Putamen (tissue), 1 donor: Measurements from ENCODE around the gene CD302.
"Not testable (repeated sequence)": the region's sequence is repeated elsewhere in the genome, so short reads cannot be mapped to it uniquely, and the experiment has no call there.

Experiments used
- DNase-seq: peaks from one replicate; pipeline ENCODE4 v3.0.0-alpha.2; 2016; ENCODE audit warnings: low spot score

The CD302 gene, protein sequence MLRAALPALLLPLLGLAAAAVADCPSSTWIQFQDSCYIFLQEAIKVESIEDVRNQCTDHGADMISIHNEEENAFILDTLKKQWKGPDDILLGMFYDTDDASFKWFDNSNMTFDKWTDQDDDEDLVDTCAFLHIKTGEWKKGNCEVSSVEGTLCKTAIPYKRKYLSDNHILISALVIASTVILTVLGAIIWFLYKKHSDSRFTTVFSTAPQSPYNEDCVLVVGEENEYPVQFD

GRCh38 chr2:159797543-159798375, at the start of gene CD302:
TSS of gene CD302 (minus strand) at chr2:159798208. CDS start at chr2:159798198, 10 bp downstream.
- DNase-seq: no peak

GRCh38 chr2:159846564-159846963, 48.6 kb upstream of the CD302 start:
- no peak for DNase-seq

GRCh38 chr2:159840616-159841015, 42.6 kb upstream of the CD302 start:
- DNase-seq: no peak

- no peak for DNase-seq
These were observed 34.9 kb upstream of the CD302 start for GRCh38 chr2:159832858-159833257.

DNA sequence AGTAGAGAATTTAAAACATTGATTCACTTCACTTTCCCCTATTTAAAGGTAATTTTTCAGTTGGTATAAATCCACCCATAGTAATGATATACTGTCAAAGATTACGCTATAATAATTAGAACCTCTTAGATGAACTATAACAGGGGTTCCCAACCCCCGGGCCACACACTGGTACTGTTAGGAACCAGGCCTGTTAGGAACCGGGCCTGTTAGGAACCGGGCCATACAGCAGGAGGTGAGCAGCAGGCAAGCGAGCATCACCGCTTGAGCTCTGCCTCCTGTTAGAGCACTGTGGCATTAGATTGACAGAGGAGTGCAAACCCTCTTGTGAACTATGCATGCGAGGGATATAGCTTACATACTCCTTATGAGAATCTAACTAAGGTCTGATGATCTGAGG, 34.0 kb upstream of the CD302 start:
- no peak for DNase-seq

- DNase-seq: no peak
These were observed 31.4 kb upstream of the CD302 start for GRCh38 chr2:159829376-159829775.

DNA sequence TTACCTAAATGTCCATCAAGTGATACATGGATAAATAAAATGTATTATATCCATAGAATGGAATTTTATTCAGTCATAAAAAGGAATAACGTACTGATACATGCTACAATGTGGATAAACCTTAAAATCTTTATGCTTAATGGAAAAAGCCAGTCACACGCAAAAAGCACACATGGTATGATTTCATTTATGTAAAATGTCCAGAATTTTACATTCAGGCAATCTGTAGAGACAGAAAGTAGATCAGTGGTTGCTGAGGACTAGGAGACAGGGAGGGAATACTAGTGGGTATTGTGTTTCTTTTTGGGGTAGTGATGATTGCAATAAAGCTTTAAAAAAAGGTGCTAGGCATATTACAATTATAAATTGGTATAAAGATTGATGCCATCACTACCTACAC, 30.7 kb upstream of the CD302 start:
- no peak for DNase-seq

DNA sequence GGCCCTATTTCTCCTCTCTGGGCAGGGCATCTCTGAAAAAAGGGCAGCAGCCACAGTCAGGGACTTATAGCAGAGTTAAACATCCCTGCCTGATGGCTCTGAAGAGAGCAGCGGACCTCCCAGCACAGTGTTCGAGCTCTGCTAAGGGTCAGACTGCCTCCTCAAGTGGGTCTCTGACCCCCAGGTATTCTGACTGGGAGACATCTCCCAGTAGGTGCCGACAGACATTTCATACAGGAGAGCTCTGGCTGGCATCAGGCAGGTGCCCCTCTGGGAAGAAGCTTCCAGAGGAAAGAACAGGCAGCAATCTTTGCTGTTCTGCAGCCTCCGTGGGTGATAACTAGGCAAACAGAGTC, 24.4 kb upstream of the CD302 start:
- DNase-seq: not testable (repeated sequence)

- DNase-seq: not testable (repeated sequence)
These were observed 23.9 kb upstream of the CD302 start for GRCh38 chr2:159821775-159822477.

GRCh38 chr2:159818940-159819339, 20.9 kb upstream of the CD302 start:
- DNase-seq: no peak

GRCh38 chr2:159817283-159817682, 19.3 kb upstream of the CD302 start:
- no peak for DNase-seq

DNA sequence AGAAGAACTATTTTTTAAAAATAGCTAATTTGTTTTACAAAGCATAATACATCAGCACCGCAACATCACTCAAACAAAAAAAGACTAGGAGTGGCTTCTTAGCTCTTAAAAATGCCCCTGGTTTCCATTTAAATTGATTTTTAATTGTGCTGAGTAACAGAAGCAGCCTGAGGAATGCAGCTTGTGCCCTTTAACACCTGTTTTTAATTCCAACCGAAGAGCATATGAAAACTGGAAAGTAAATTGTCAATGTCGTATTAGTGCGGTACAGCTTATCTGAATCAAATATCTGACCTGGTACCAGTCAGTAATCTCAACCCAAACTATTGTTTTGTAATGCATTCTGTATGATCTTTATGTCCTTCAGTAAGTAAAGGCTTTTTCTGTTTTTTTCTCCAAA, 13.2 kb upstream of the CD302 start:
- DNase-seq: no peak

GRCh38 chr2:159808032-159808425, 10.0 kb upstream of the CD302 start:
- DNase-seq: no peak

- no peak for DNase-seq
These were observed 9.4 kb upstream of the CD302 start for GRCh38 chr2:159807183-159808031.

DNA sequence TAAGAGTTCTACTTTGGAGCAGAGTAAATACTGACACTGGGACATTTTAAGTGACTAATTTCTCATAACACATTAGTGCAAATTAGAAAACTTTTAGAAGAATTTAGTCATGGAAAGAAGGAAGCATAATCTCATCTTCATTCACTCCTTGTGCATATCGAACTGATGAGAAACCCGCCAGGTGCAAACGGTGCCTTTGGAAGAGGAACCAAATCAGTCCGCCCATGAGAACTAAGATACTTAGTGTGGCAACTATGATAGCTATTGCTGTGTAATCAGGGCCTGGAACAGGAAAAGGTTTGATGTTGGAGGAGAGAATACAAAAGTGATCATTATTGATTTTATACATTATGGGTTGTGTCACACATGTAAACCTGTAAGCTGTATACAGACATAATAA, 6.9 kb upstream of the CD302 start:
- DNase-seq: no peak

GRCh38 chr2:159803235-159803962, 5.4 kb upstream of the CD302 start:
- no peak for DNase-seq

DNA sequence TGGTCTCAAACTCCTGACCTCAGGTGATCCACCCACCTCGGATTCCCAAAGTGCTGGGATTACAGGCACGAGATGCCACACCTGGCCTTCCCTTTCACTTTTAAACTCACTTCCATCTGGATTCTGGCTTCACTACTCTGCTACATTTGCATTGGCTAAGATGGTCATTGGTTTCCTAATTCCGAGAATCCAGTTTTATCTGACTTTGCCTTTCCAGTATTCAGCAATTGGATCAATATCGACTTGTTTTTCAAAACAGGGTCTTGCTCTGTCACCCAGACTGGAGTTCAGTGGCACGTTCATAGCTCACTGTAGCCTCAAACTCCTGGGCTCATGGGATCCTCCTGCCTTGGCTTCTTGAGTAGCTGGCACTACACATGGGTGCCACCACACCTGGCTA, 4.7 kb upstream of the CD302 start:
- no peak for DNase-seq

DNA sequence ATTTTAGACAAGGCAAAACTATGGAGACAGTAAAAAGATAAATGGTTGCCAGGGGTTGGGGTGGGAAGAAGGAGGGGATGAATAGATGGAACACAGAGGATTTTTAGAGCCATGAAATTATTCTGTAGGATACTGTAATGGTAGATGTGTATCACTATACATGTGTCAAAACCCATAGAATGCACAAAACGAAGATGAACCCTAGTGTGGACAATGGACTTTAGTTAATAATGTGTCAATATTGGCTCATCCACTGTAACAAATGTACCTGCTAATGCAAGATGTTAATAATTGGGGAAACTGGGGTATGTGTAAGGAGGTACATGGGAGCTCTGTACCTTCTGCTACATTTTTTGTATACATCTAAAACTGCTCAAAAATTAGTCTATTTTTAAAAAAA, 1.8 kb upstream of the CD302 start:
- no peak for DNase-seq

GRCh38 chr2:159798376-159798725, 343 bp upstream of the CD302 start:
- DNase-seq: no peak

DNA sequence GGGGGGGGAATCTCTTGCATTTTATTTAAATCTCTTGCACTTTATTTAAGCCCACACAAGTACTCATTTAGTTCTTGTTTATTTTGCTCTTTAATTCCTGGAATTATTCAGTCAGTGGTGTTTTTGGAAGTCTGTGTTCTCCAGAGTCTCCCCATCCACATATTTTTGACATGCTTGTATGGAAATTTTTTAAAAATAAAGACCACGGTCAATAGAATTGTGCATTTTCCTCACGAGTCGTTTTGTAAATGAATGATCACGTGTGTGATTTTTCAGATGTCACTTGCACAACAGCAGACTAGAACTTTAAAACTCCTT, 824 bp downstream of the CD302 start:
- no peak for DNase-seq

DNA sequence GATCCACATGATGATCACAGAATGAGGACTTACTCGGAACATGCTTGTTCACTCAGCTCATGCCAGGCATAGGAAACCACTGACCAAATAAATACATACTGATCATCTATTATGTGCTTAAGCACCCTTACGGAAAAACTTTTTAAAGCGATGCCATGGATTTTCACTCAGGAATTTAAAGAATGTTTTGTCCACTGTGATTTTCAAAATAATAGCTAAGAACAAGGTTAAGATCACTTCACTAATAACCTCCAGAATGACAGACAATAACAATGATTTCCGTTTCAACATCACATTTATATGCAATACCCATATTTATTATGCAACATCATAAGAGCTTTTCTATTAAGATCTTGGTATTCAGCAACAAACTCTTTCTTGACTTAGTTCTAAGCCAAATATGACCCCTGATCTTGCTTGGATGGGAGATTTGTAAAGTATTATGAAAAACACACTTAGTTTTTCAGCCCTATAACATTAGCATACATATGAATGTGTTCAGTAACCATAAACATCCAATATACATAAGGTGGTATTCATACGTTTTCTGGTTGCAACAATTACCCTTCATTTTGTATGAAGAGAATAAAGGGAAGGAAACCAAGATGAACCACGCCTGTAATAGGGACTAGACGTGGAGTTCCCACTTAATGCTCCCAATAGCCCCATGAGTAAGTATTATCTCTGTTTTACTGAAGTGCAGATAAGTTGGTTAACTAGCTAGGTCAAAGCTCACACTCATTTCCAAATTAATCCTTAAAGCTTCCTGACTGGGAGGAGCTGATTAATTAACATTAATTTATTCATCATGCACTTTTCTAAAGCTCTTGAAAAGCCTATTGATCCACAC, 1.9 kb downstream of the CD302 start:
- no peak for DNase-seq
